OCI-LY7 (cell line): ENCODE results near the gene GNA15. TPM values are rescaled to one million over a fixed set of nuclear protein-coding genes. Genes with fewer than 3 reads are reported as not detected.
"Not testable (repeated sequence)": the region's sequence is repeated elsewhere in the genome, so short reads cannot be mapped to it uniquely, and the experiment has no call there.

Experiments
- BruUV-seq: library from RNA; stranded (reverse); fragments of 400-500 nt; replicated peaks from 2 replicates; lab custom pipeline; 2021; lab: Mats Ljungman, UMichigan
- CTCF ChIA-PET: fragments of 300-600 bp; sonication (Branson Sonifier 250); formaldehyde crosslinking; loops from one replicate; lab custom pipeline; 2022; ENCODE audit warnings: antibody characterized with exemption; ENCODE audit not compliant: unreplicated experiment; lab: Charles Lee
- POLR2A ChIA-PET: fragments of 300-600 bp; sonication (Branson Sonifier 250); formaldehyde crosslinking; loops from one replicate; lab custom pipeline; 2022; ENCODE audit warnings: antibody characterized with exemption; lab: Charles Lee
- DNase-seq: peaks from one replicate; pipeline ENCODE4 v3.0.0-alpha.2; 2015; ENCODE audit warnings: low spot score
- H2AFZ ChIP-seq: fragments of 200-600 bp; sonication (generic), shearing (Covaris generic); 2 replicates; pipeline ENCODE4 v1.6.1; 2014; ENCODE audit warnings: mild to moderate bottlenecking, antibody characterized with exemption, low read length, moderate library complexity
- H3K27ac ChIP-seq: fragments of 200-600 bp; sonication (generic); 2 replicates; pipeline ENCODE4 v1.5.1; 2014; ENCODE audit warnings: mixed run types, low read depth, mild to moderate bottlenecking, moderate library complexity, low read length, inconsistent platforms; ENCODE audit not compliant: poor library complexity, severe bottlenecking
- H3K36me3 ChIP-seq: fragments of 200-600 bp; sonication (generic); 2 replicates; pipeline ENCODE4 v1.6.1; 2014; ENCODE audit warnings: mild to moderate bottlenecking, antibody characterized with exemption, low read length, moderate library complexity, mixed read lengths; ENCODE audit not compliant: insufficient read depth
- H3K4me1 ChIP-seq: fragments of 200-600 bp; sonication (generic); 2 replicates; pipeline ENCODE4 v1.5.1; 2014; ENCODE audit warnings: mild to moderate bottlenecking, low read length; ENCODE audit not compliant: insufficient read depth, poor library complexity, severe bottlenecking
- H3K4me2 ChIP-seq: fragments of 200-600 bp; sonication (generic); 2 replicates; pipeline ENCODE4 v1.6.1; 2014; ENCODE audit warnings: mild to moderate bottlenecking, low read length
- H3K4me3 ChIP-seq: fragments of 200-600 bp; sonication (generic); 2 replicates; pipeline ENCODE4 v1.5.1; 2014; ENCODE audit warnings: mild to moderate bottlenecking, low read depth, low read length; ENCODE audit not compliant: poor library complexity, severe bottlenecking
- H3K79me2 ChIP-seq: fragments of 200-600 bp; sonication (generic); 2 replicates; pipeline ENCODE4 v1.6.1; 2016; ENCODE audit warnings: low read depth, mild to moderate bottlenecking, low read length, moderate library complexity, mixed read lengths; ENCODE audit not compliant: insufficient read depth
- H3K9me2 ChIP-seq: fragments of 200-600 bp; sonication (generic); 2 replicates; pipeline ENCODE4 v1.6.1; 2016; ENCODE audit warnings: mild to moderate bottlenecking, low read length, mixed read lengths; ENCODE audit not compliant: insufficient read depth
- H3K9me3 ChIP-seq: fragments of 200-600 bp; sonication (generic); 2 replicates; pipeline ENCODE4 v1.6.1; 2014; ENCODE audit warnings: mild to moderate bottlenecking, mixed run types, low read length, mixed read lengths
- H4K20me1 ChIP-seq: fragments of 200-600 bp; sonication (generic); 2 replicates; pipeline ENCODE4 v1.6.1; 2014; ENCODE audit warnings: mild to moderate bottlenecking, antibody characterized with exemption, low read length, moderate library complexity, mixed read lengths; ENCODE audit not compliant: insufficient read depth
- CTCF ChIP-seq: fragments of 200-600 bp; sonication (generic); conservative IDR thresholded peaks from 2 replicates; pipeline ENCODE4 v1.5.1; 2014; ENCODE audit warnings: mild to moderate bottlenecking, antibody characterized with exemption, low read length, moderate library complexity, mixed read lengths
- EZH2phosphoT487 ChIP-seq: fragments of 200-600 bp; sonication (generic); IDR thresholded peaks from 2 replicates; pipeline ENCODE4 v1.6.1; 2018; ENCODE audit warnings: low read depth, borderline replicate concordance, mild to moderate bottlenecking, mixed run types, antibody characterized with exemption, low read length, moderate library complexity, mixed read lengths
- intact Hi-C: fragments of 100-400 bp; cut with micrococcal nuclease; formaldehyde crosslinking; loops from one replicate; pipeline ENCODE4 v1.10.0; 2022; ENCODE audit not compliant: unreplicated experiment
- total RNA-seq, 2 experiments: library from RNA; depleted of rRNA in 1 of 2; stranded (reverse); fragments of >200 nt in 1 of 2; shearing (Covaris generic) in 1 of 2; gene quantifications; 2 replicates each; pipeline ENCODE4 v1.2.3, GENCODE V29; 2014 to 2022

GNA15 gene
- total RNA-seq, 2 experiments from 2014 or later, result not detected

GRCh38 chr19:3167533-3168272, 31.9 kb downstream of the GNA15 start:
- peaks cover 10% of the 10 kb centered on the region for H3K4me1 ChIP-seq
- H2AFZ ChIP-seq, result no peak overlapping the region
- no peaks in the 10 kb centered on the region for H3K9me2 ChIP-seq
- H3K79me2 ChIP-seq, result no peaks in the 10 kb centered on the region
- intact Hi-C loops, result no loop called here
- H3K4me3 ChIP-seq, result no peak overlapping the region
- no peaks in the 10 kb centered on the region for H4K20me1 ChIP-seq
- TF ChIP-seq CTCF (no peak), EZH2phosphoT487 (no peak)
- H3K36me3 ChIP-seq, result no peaks in the 10 kb centered on the region
- ChIA-PET CTCF (no interaction called here), POLR2A (no interaction called here)
- no peak for DNase-seq
- H3K9me3 ChIP-seq, result no peaks in the 10 kb centered on the region
- no TSS peak for BruUV-seq
- no peak overlapping the region for H3K4me2 ChIP-seq
- no peak overlapping the region for H3K27ac ChIP-seq

- Histone ChIP-seq H3K4me2 (no peak overlapping the region), H3K9me3 (no peaks in the 10 kb centered on the region), H3K36me3 (no peaks in the 10 kb centered on the region), H3K79me2 (no peaks in the 10 kb centered on the region), H4K20me1 (no peaks in the 10 kb centered on the region), H3K4me1 (peaks cover 27% of the 10 kb centered on the region), H2AFZ (no peak overlapping the region), H3K9me2 (no peaks in the 10 kb centered on the region), H3K4me3 (no peak overlapping the region), H3K27ac (no peak overlapping the region)
- TF ChIP-seq EZH2phosphoT487 (no peak), CTCF (no peak)
- DNase-seq, result no peak
- intact Hi-C loops, result no loop called here
- ChIA-PET POLR2A (no interaction called here), CTCF (no interaction called here)
- no TSS peak for BruUV-seq
Observed at GRCh38 chr19:3171894-3172672, 36.2 kb downstream of the GNA15 start.

- DNase-seq, H3K9me2 ChIP-seq, BruUV-seq, H3K36me3 ChIP-seq, H3K9me3 ChIP-seq, H4K20me1 ChIP-seq, POLR2A ChIA-PET, H3K4me3 ChIP-seq, CTCF ChIA-PET, H3K4me2 ChIP-seq, H2AFZ ChIP-seq, intact Hi-C loops, H3K79me2 ChIP-seq: not testable (repeated sequence)
- peak overlapping the region; percentile 20 for H3K27ac ChIP-seq
- peaks cover 32% of the 10 kb centered on the region for H3K4me1 ChIP-seq
Observed at GRCh38 chr19:3172673-3173000, 36.8 kb downstream of the GNA15 start.
